Progenitor cell of endocrine pancreas (in vitro differentiated cells): Measurements from ENCODE around the gene ISCU. TPM values are rescaled to one million over a fixed set of nuclear protein-coding genes. Genes with fewer than 3 reads are reported as not detected.

Experiments
- DNase-seq: peaks from one replicate; pipeline ENCODE4 v3.0.0; 2021; ENCODE audit warnings: low spot score; ENCODE audit not compliant: unreplicated experiment
- H3K27ac Mint-ChIP-seq: 2 replicates; pipeline ENCODE4 v1.8.0; 2021; ENCODE audit warnings: mild to moderate bottlenecking, moderate library complexity, mixed read lengths
- H3K27me3 Mint-ChIP-seq: 2 replicates; pipeline ENCODE4 v1.8.0; 2021; ENCODE audit warnings: mixed read lengths
- H3K36me3 Mint-ChIP-seq: 2 replicates; pipeline ENCODE4 v1.8.0; 2022; ENCODE audit warnings: mixed read lengths; ENCODE audit not compliant: insufficient read depth
- H3K4me1 Mint-ChIP-seq: 2 replicates; pipeline ENCODE4 v1.8.0; 2021; ENCODE audit warnings: low read depth, mixed read lengths
- H3K4me3 Mint-ChIP-seq: 2 replicates; pipeline ENCODE4 v1.8.0; 2021; ENCODE audit warnings: low read depth, mild to moderate bottlenecking, moderate library complexity, mixed read lengths
- H3K9me3 Mint-ChIP-seq: 2 replicates; pipeline ENCODE4 v1.8.0; 2021; ENCODE audit warnings: low read depth, mixed read lengths
- total RNA-seq: library from RNA; stranded (reverse); gene quantifications from 2 replicates; pipeline ENCODE4 v1.2.1, GENCODE V29; 2021
- TF ChIP-seq, protein P1 (sequence below): fragments of 200-600 bp; sonication (generic); IDR thresholded peaks from one replicate; pipeline ENCODE4 v1.5.0; 2021; ENCODE audit warnings: antibody characterized with exemption, mild to moderate bottlenecking; ENCODE audit not compliant: unreplicated experiment

Gene ISCU
- total RNA-seq, 1 donor from 2014 or later, result 69.7 TPM

DNA sequence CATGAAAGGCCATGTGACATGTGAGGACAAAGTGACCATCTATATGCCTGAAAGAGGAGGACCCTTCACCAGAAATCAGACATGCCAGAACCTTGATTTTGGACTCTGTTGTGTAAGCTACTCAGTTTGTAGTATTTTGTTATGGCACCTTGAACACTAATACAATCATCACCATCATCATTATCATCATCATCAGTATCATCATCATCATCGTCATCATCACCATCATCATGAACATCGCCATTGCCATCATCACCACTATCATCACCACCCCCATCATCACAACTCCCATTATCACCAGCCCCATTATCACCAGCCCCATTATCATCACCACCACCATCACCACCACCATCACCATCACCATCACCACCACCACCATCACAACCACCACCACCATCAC, 15.9 kb downstream of the ISCU start:
- H3K27ac Mint-ChIP-seq, result no peak overlapping the region
- H3K9me3 Mint-ChIP-seq, result no peaks in the 10 kb centered on the region
- H3K27me3 Mint-ChIP-seq, result peaks cover 12% of the 10 kb centered on the region
- no peak for DNase-seq
- TF ChIP-seq, protein P1, sequence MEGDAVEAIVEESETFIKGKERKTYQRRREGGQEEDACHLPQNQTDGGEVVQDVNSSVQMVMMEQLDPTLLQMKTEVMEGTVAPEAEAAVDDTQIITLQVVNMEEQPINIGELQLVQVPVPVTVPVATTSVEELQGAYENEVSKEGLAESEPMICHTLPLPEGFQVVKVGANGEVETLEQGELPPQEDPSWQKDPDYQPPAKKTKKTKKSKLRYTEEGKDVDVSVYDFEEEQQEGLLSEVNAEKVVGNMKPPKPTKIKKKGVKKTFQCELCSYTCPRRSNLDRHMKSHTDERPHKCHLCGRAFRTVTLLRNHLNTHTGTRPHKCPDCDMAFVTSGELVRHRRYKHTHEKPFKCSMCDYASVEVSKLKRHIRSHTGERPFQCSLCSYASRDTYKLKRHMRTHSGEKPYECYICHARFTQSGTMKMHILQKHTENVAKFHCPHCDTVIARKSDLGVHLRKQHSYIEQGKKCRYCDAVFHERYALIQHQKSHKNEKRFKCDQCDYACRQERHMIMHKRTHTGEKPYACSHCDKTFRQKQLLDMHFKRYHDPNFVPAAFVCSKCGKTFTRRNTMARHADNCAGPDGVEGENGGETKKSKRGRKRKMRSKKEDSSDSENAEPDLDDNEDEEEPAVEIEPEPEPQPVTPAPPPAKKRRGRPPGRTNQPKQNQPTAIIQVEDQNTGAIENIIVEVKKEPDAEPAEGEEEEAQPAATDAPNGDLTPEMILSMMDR, result no peak
- peaks cover 3% of the 10 kb centered on the region for H3K4me1 Mint-ChIP-seq
- H3K4me3 Mint-ChIP-seq, result no peak overlapping the region
- no peaks in the 10 kb centered on the region for H3K36me3 Mint-ChIP-seq

DNA sequence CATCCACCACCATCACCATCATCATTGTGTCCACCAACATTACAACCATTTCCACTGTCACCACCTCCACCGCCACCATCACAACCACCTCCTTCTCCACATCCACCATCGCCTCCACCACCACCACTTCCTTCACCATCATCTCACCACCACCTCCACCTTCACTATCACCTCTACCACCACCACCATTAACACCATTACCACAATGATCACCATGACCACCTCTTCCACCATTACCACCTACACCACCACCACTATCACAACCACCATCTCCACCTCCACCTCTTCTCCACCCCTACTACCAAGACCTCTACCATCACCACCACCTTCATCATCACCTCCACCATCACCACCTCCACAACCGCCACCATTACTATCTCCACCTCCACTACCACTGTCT, 16.4 kb downstream of the ISCU start:
- no peak overlapping the region for H3K4me3 Mint-ChIP-seq
- no peak for DNase-seq
- H3K27ac Mint-ChIP-seq, result no peak overlapping the region
- TF ChIP-seq, protein P1, result no peak
- peaks cover 12% of the 10 kb centered on the region for H3K27me3 Mint-ChIP-seq
- H3K9me3 Mint-ChIP-seq, result no peaks in the 10 kb centered on the region
- peaks cover 3% of the 10 kb centered on the region for H3K4me1 Mint-ChIP-seq
- no peaks in the 10 kb centered on the region for H3K36me3 Mint-ChIP-seq

GRCh38 chr12:108580531-108580930, 18.1 kb downstream of the ISCU start:
- H3K27ac Mint-ChIP-seq, result peak overlapping the region; percentile 38
- DNase-seq, result no peak
- H3K4me3 Mint-ChIP-seq, result no peak overlapping the region
- TF ChIP-seq, protein P1, result no peak
- H3K4me1 Mint-ChIP-seq, result peaks cover 3% of the 10 kb centered on the region
- no peaks in the 10 kb centered on the region for H3K36me3 Mint-ChIP-seq
- no peaks in the 10 kb centered on the region for H3K9me3 Mint-ChIP-seq
- peaks cover 4% of the 10 kb centered on the region for H3K27me3 Mint-ChIP-seq

DNA sequence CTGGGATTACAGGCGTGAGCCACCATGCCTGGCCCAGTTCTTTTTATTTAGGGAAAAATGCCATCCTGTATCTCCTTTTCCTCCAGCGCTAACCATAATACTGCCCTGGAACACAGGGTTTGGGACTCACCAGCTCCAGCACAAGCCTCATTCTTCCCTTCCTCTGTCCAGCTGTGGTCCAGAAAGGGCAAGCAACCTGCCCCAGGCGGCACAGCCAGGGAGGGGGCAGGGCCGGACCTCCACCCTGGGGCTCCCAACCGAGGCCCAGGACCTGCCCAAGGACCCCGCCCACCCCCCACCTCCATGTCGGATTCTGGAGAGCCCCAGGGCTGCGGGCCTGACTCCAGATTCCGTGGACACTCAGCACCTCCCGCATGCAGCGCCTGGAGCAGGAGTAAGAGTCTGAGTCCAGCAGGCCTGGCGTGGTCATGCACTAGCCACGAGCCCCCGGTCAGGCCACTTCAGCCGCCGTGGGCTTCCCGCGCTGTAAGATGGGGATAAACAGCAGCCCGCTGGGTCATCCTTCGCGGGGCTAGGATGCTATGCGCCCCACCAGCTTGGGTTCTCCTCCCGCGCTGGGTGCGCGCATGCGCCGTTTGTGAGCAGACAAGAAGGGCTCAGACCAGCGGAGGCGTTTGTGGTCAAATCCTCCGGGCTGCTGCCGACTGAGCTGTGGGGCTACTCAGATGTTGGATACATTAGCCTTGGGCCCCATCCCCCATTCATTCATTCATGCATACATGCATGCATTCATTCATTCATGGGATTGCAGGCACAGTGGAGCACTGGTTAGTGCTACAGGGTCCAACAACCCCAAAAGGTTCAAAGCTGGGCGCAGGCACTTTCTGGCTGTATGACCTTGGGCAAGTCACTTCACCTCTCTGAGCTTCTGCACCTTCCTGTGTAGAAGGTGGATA, 19.2 kb downstream of the ISCU start:
- Mint-ChIP-seq H3K4me1 (peaks cover 3% of the 10 kb centered on the region), H3K36me3 (no peaks in the 10 kb centered on the region), H3K27me3 (peaks cover 4% of the 10 kb centered on the region), H3K27ac (no peak overlapping the region), H3K9me3 (no peaks in the 10 kb centered on the region), H3K4me3 (no peak overlapping the region)
- TF ChIP-seq, protein P1, result no peak
- no peak for DNase-seq

GRCh38 chr12:108582509-108582908, 20.1 kb downstream of the ISCU start:
- H3K27me3 Mint-ChIP-seq, result peaks cover 4% of the 10 kb centered on the region
- TF ChIP-seq, protein P1, result no peak
- no peaks in the 10 kb centered on the region for H3K36me3 Mint-ChIP-seq
- H3K27ac Mint-ChIP-seq, result no peak overlapping the region
- H3K4me1 Mint-ChIP-seq, result peaks cover 3% of the 10 kb centered on the region
- no peaks in the 10 kb centered on the region for H3K9me3 Mint-ChIP-seq
- no peak overlapping the region for H3K4me3 Mint-ChIP-seq
- no peak for DNase-seq
